ENCODE data around the gene ACSL3. TPM values are rescaled to one million over a fixed set of nuclear protein-coding genes. Genes with fewer than 3 reads are reported as not detected.

ACSL3 gene
- total RNA-seq, 3 donors from 2014 or later (not counting 1 experiment from before 2014, with no cell fraction given) = 55.4 to 86.6 (median 66.7) TPM

- H3K9me3 Mint-ChIP-seq = no peaks in the 10 kb centered on the region
- Histone ChIP-seq H3K36me3 (ENCODE audit: control insufficient read depth, insufficient read depth, low read length) (no peaks in the 10 kb centered on the region), H3K27ac (ENCODE audit: low read length) (no peak overlapping the region), H3K27me3 (ENCODE audit: control insufficient read depth, insufficient read depth, low read length) (peaks cover 4% of the 10 kb centered on the region), H3K4me3 (ENCODE audit: low read length) (no peak overlapping the region), H3K4me1 (ENCODE audit: control insufficient read depth, insufficient read depth, low read length) (peaks cover 6% of the 10 kb centered on the region), H3K9me3 (ENCODE audit: control insufficient read depth, insufficient read depth, low read length) (no peaks in the 10 kb centered on the region)
- H3K27ac Mint-ChIP-seq = no peak overlapping the region
- H3K4me3 Mint-ChIP-seq = no peak overlapping the region
- no peaks in the 10 kb centered on the region for H3K36me3 Mint-ChIP-seq
- peaks cover 0 to 11% of the 10 kb centered on the region in 2 donors for H3K4me1 Mint-ChIP-seq
- WGBS (ENCODE audit: insufficient coverage) = 69% methylated on average over 2 of the region's 3 CpGs
- no peak for ATAC-seq
- intact Hi-C loops (cut with micrococcal nuclease) = no loop called here
- TF ChIP-seq, protein P1, sequence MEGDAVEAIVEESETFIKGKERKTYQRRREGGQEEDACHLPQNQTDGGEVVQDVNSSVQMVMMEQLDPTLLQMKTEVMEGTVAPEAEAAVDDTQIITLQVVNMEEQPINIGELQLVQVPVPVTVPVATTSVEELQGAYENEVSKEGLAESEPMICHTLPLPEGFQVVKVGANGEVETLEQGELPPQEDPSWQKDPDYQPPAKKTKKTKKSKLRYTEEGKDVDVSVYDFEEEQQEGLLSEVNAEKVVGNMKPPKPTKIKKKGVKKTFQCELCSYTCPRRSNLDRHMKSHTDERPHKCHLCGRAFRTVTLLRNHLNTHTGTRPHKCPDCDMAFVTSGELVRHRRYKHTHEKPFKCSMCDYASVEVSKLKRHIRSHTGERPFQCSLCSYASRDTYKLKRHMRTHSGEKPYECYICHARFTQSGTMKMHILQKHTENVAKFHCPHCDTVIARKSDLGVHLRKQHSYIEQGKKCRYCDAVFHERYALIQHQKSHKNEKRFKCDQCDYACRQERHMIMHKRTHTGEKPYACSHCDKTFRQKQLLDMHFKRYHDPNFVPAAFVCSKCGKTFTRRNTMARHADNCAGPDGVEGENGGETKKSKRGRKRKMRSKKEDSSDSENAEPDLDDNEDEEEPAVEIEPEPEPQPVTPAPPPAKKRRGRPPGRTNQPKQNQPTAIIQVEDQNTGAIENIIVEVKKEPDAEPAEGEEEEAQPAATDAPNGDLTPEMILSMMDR (IDR thresholded peaks at IDR 0.05) = no peak
- no peak for DNase-seq
- H3K27me3 Mint-ChIP-seq (ENCODE audit: low read depth in 2 of 2) = peaks cover 13 to 28% of the 10 kb centered on the region in 2 donors
Observed at GRCh38 chr2:222979484-222979883, 118.6 kb downstream of the ACSL3 start.

GRCh38 chr2:222982010-222982908 is 121.4 kb downstream of the ACSL3 start:
- Histone ChIP-seq H3K9me3 (ENCODE audit: control insufficient read depth, insufficient read depth, low read length) (peaks cover 3% of the 10 kb centered on the region), H3K36me3 (ENCODE audit: control insufficient read depth, insufficient read depth, low read length) (no peaks in the 10 kb centered on the region), H3K27ac (ENCODE audit: low read length) (no peak overlapping the region), H3K4me1 (ENCODE audit: control insufficient read depth, insufficient read depth, low read length) (peaks cover 6% of the 10 kb centered on the region), H3K27me3 (ENCODE audit: control insufficient read depth, insufficient read depth, low read length) (no peaks in the 10 kb centered on the region), H3K4me3 (ENCODE audit: low read length) (no peak overlapping the region)
- Mint-ChIP-seq H3K9me3 (no peaks in the 10 kb centered on the region), H3K36me3 (no peaks in the 10 kb centered on the region), H3K4me3 (no peak overlapping the region), H3K27ac (no peak overlapping the region), H3K4me1 (peaks cover 0 to 11% of the 10 kb centered on the region in 2 donors), H3K27me3 (ENCODE audit: low read depth in 2 of 2) (peaks cover 14 to 38% of the 10 kb centered on the region in 2 donors)
- ATAC-seq (no peak), DNase-seq (no peak)
- 50% methylated on average over 7 of the region's 8 CpGs for WGBS (ENCODE audit: insufficient coverage)
- intact Hi-C loops (cut with micrococcal nuclease) = no loop called here
- TF ChIP-seq, protein P1 (IDR thresholded peaks at IDR 0.05) = no peak

DNA sequence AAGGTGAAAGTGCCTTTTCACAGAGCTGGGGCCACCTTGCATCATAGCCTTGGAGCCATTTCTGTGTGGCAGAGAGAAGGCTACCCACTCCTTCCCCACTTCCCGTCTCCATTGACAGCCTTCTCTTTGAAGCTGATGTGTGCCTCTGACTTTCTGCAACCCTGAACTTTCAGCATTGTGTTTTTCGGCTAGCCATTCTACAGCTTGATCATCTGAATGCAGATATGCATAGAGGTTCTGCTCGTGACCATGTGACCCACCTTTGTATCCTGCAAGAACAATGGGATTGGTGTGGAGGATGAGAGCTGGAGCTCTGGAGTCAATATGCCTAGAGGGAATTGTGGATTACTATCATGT is 122.1 kb downstream of the ACSL3 start:
- no peak for DNase-seq
- intact Hi-C loops (cut with micrococcal nuclease) = no loop called here
- no peak for ATAC-seq
- peaks cover 6% of the 10 kb centered on the region for H3K4me1 ChIP-seq (ENCODE audit: control insufficient read depth, insufficient read depth, low read length)
- 92% methylated on average over 3 of the region's 3 CpGs for WGBS (ENCODE audit: insufficient coverage)
- Mint-ChIP-seq H3K36me3 (no peaks in the 10 kb centered on the region), H3K9me3 (no peaks in the 10 kb centered on the region), H3K4me1 (peaks cover 0 to 11% of the 10 kb centered on the region in 2 donors), H3K27me3 (ENCODE audit: low read depth in 2 of 2) (peaks cover 14 to 37% of the 10 kb centered on the region in 2 donors), H3K4me3 (no peak overlapping the region), H3K27ac (no peak overlapping the region)
- no peaks in the 10 kb centered on the region for H3K27me3 ChIP-seq (ENCODE audit: control insufficient read depth, insufficient read depth, low read length)
- no peaks in the 10 kb centered on the region for H3K36me3 ChIP-seq (ENCODE audit: control insufficient read depth, insufficient read depth, low read length)
- no peak overlapping the region for H3K4me3 ChIP-seq (ENCODE audit: low read length)
- TF ChIP-seq, protein P1 (IDR thresholded peaks at IDR 0.05) = no peak
- no peak overlapping the region for H3K27ac ChIP-seq (ENCODE audit: low read length)
- H3K9me3 ChIP-seq (ENCODE audit: control insufficient read depth, insufficient read depth, low read length) = peaks cover 3% of the 10 kb centered on the region
